ENCODE results near the gene HPCAL1.
"Not testable (repeated sequence)": the region's sequence is repeated elsewhere in the genome, so short reads cannot be mapped to it uniquely, and the experiment has no call there.

The HPCAL1 gene

DNA sequence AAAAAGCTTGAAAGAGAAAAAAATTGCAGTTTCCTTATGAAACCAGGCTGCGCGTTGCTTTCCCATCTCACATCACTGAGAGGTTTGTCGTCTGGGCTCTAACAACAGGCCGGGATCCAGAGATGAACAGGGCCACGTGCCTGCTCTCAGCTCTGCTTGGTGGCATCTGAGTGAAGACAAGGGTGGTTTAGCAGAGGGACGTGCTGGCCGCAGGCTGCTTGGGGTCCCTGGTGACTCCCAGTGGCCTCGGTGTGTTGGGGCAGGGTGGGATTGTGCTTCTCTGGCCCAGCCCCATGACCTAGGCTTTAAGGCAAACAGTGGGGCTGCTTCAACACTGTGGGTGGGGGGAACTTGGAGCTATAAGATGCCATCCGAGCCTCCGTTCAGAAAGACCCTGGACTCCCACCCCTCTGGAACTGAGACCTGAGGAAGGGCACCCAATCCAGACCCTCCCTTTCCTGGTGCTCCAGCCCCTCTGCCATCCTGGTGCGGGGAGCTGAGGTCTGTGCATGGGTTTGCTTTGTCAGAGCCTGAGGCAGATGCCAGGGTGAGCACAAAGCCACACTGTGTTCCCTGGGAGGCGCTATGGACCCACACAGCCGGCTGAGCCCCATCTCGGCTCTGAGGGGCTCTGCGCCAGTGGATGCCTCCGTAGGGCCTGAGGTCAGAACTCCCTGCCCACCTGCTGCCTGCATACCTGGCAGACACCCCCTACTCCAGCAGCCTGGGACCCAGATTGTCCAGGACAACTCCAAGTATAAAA is 18.4 kb upstream of the HPCAL1 start:
- DNase-seq (ENCODE audit: low read depth in 2 of 2): no peak

GRCh38 chr2:10285191-10285555 is 17.5 kb upstream of the HPCAL1 start:
- no peak for DNase-seq (ENCODE audit: low read depth in 2 of 2)

- no peak for DNase-seq (ENCODE audit: low read depth in 2 of 2)
Observed at GRCh38 chr2:10285556-10286198, 17.0 kb upstream of the HPCAL1 start.

DNA sequence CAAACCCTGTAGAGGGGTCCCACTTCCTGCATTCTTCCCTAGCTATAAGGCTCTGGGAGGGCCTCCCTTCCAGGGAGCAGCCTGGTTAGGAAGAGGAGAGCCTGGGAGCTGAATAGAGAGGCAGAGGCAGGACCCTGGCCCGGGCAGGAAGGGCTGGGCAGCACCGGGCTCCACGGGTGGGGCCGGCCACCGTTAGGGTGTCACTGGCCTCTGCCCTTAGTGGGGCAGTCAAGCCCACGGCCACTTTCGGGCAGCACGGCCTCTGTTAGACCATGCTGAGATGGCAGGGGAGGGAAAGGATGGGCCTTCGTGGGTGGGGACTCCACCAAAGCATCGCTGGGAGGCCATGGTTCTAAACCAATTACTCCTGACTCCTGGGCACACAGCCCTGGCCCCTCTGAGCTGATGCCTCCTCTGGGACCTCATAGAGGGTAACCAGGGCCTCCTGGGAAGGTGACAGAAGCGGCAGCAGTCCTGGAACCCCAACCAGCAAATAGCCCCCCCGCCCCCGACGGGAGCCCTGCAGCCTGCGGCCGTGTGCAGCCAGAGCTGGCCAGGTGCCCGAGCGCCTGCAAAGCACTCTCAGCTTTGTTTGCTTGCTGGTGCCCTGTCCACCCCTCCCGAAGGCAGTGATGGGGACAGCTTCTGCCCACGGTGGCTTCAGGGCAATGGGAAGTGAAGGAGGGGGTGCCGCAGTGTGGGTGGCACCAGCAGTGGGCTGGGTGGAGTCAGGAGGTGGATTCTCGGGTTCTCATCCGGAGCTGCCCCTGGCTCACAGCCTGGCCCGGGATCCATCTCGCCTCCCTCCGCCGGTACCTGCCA is 16.3 kb upstream of the HPCAL1 start:
- DNase-seq (ENCODE audit: low read depth in 2 of 2): no peak

- DNase-seq (ENCODE audit: low read depth in 2 of 2): no peak
Observed at GRCh38 chr2:10287761-10288160, 14.9 kb upstream of the HPCAL1 start.

GRCh38 chr2:10288606-10289005 is 14.1 kb upstream of the HPCAL1 start:
- no peak for DNase-seq (ENCODE audit: low read depth in 2 of 2)

- DNase-seq (ENCODE audit: low read depth in 2 of 2): no peak
Observed at GRCh38 chr2:10289352-10289751, 13.4 kb upstream of the HPCAL1 start.

- no peak for DNase-seq (ENCODE audit: low read depth in 2 of 2)
Observed at GRCh38 chr2:10289891-10290290, 12.8 kb upstream of the HPCAL1 start.

GRCh38 chr2:10291376-10291775 is 11.3 kb upstream of the HPCAL1 start:
- DNase-seq (ENCODE audit: low read depth in 2 of 2): not testable (repeated sequence)

DNA sequence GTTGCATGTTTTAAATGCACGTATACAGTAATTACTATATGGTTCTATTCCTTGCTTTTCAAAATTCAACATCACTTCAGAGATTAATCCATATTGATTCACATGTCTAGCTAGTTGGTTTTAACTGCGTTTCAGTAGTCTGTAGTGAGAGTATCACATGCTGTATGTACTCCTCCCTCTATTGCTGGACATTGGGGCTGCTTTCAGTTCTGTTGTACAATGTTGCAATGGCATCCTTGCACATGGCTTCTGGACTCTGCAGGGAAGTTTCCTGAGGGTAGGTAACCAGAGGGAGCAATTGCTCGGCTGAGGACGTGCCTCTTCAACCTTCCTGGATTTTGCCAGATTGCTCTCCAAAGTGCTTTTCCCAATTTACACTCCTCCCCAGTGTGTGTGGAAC is 10.7 kb upstream of the HPCAL1 start:
- DNase-seq (ENCODE audit: low read depth in 2 of 2): no peak

DNA sequence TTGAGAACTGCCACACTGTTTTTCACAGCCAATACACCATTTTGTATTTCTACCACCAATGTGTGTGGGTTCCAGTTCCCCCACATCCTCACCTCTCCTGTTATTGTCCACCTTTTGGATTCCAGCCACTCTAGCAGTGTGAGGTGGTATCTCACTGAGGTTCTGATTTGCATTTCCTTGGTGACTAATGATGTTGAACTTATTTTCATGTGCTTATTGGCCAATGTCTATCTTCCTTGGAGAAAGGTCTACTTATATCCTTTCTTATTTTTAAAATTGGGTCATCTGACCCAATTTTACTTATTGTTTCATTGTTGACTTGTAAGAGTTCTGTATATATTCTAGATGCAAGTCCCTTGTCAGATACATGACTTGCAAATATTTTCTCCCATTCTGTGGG is 9.1 kb upstream of the HPCAL1 start:
- DNase-seq (ENCODE audit: low read depth in 2 of 2): no peak

GRCh38 chr2:10294077-10294476 is 8.6 kb upstream of the HPCAL1 start:
- no peak for DNase-seq (ENCODE audit: low read depth in 2 of 2)

- not testable (repeated sequence) for DNase-seq (ENCODE audit: low read depth in 2 of 2)
Observed at GRCh38 chr2:10295649-10296048, 7.1 kb upstream of the HPCAL1 start.

DNA sequence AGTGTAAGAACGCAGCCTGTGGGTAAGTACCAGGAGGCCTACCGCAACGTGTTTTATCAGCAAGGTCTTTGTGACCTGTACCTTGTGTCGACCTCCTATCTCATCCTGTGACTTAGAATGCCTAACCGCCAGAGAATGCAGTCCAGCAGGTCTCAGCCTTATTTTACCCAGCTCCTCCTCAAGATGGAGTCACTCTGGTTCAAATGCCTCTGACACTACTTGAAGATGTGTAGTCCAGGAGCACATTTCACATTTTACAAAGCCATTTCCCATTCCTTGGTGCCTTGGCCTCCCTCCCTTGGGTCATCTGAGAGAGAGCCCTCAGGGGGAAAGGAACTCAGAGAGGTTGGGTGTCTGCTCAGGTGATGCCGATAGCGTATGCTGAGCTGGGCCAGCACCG is 6.6 kb upstream of the HPCAL1 start:
- DNase-seq (ENCODE audit: low read depth in 2 of 2): no peak

GRCh38 chr2:10297191-10297830 is 5.4 kb upstream of the HPCAL1 start:
- DNase-seq (ENCODE audit: low read depth in 2 of 2): no peak

DNA sequence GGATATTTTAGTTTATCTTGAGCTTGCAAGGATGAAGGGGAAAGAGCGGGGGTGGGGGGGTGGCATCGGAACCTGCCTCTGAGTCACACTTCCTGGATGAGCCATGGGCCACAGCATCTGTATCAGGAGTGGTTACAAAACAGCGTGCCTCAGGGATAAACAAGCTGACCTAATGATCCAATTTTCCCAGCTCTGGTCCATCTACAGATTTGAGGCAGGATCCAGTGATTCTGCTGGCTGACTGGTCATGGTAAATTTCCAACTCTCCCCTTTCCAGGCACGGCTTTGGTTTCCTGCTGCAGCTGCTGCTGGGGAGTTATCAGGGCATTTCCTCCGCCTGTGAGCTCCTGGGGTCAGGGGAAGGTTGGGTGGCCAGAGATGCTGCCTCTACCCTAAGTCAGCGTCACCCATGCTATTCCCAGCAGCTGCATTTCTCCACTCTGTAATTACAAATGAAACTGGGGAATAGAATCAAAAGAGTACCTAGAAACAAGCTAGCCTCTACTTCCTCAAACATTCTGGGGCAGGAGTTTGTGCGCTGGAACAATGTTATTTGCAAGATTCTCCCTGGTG is 4.7 kb upstream of the HPCAL1 start:
- DNase-seq (ENCODE audit: low read depth in 2 of 2): peak in 1 of 2 donors; percentile 36

- not testable (repeated sequence) for DNase-seq (ENCODE audit: low read depth in 2 of 2)
Observed at GRCh38 chr2:10298777-10299176, 3.9 kb upstream of the HPCAL1 start.

DNA sequence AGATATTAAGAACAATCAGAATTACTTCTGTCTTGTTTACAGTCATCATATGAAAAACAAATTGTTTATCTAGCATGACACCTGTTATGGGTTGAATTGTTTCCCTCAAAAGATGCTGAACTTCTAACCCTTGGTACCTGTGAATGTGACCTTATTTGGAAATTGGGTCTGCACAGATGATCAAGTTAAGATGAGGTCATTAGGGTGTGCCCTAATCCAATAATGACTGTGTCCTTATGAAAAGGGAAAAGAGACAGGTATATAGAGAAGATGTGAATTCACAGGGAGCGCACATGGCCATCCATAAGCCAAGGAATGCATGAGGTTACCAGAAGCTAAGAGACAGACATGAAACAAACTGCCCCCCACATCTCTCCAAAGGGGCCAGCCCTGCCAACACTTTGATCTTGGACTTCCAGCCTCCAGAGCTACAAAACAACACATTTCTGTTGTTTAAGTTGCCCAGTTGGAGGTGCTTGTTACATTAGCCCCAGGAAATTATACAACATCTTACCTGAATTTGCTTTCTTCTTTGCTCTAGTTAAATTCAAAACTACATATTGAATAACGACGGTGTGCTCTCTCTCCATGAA is 2.3 kb upstream of the HPCAL1 start:
- DNase-seq (ENCODE audit: low read depth in 2 of 2): no peak

DNA sequence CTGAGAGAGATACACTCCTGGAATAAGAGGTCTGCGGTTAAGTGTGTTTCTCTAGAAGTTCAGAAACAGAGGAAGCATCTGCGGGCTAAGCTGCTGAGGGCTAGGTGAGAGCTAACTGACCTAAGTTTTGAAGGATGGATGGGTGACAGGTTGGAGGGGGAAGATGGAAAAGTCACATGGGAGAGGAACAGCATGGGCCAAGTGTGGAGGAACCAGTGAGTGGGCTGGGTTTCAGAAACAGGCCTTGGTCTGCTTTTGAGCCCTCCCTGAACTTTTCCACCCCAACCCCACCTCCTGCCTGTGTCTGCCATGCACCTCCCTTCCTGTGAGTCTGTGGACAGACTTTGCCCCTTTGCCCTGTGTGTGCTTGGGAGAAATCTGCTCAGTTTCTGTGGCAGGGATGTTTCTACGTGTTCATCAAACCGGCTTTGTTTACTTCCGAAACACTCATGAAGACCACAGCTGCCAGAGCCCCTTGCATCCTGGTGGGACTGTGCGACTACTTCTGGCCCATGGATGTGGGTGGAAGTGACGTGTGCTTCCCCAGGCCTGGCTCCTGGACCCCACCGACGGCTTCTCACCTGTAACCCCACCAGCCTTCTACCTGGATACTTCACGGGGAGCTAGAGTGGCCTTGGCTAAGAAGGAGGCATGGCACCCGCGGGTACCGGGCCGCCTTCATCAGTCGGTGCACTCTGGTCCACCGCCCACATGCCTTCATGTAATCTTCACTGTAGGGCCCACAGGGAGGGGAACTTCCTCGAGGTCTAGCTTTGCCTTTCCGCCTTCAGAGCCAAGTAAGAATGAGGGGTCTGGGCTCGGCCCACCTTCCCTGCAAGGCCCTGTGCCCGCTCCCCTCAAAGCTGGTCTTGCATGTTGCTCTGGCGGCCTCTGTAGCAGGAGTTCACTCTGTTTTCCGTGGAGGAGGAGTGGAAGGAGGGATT is 1.4 kb upstream of the HPCAL1 start:
- DNase-seq (ENCODE audit: low read depth in 2 of 2): no peak

GRCh38 chr2:10301941-10302478 is 694 bp upstream of the HPCAL1 start:
- DNase-seq (ENCODE audit: low read depth in 2 of 2): no peak

Data from stimulated activated CD8-positive, alpha-beta memory T cell treated with anti-CD3 and anti-CD28 coated beads, Interleukin-7, amount 100 ng/mL, for 1 hour (primary cell).